GM19455 (cell line): ENCODE measurements around the gene PNO1.
"Not testable (repeated sequence)": the region's sequence is repeated elsewhere in the genome, so short reads cannot be mapped to it uniquely, and the experiment has no call there.

Source experiments
- ATAC-seq: cut with Tn5 transposase; IDR thresholded peaks from one replicate; pipeline ENCODE4 v1.9.1; 2021; ENCODE audit not compliant: unreplicated experiment

Gene PNO1

GRCh38 chr2:68156419-68156818 lies 1.3 kb upstream of the PNO1 start:
- ATAC-seq = no peak

- ATAC-seq = peak; percentile 28
Measured at GRCh38 chr2:68157002-68157401, 686 bp upstream of the PNO1 start.

- ATAC-seq = no peak
Measured at GRCh38 chr2:68158134-68158447, 403 bp downstream of the PNO1 start.

GRCh38 chr2:68163641-68164040 lies 6.0 kb downstream of the PNO1 start:
- ATAC-seq = no peak

- no peak for ATAC-seq
Measured at GRCh38 chr2:68167186-68167585, 9.5 kb downstream of the PNO1 start.

- ATAC-seq = no peak
Measured at GRCh38 chr2:68169308-68169707, 11.6 kb downstream of the PNO1 start.

GRCh38 chr2:68171146-68171545 lies 13.5 kb downstream of the PNO1 start:
- no peak for ATAC-seq

GRCh38 chr2:68171684-68172083 lies 14.0 kb downstream of the PNO1 start:
- no peak for ATAC-seq

GRCh38 chr2:68172521-68172920 lies 14.8 kb downstream of the PNO1 start:
- ATAC-seq = no peak

- ATAC-seq = no peak
Measured at GRCh38 chr2:68172990-68173700, 15.5 kb downstream of the PNO1 start.

GRCh38 chr2:68175210-68175609 lies 17.5 kb downstream of the PNO1 start:
- not testable (repeated sequence) for ATAC-seq

GRCh38 chr2:68176657-68177056 lies 19.0 kb downstream of the PNO1 start:
- ATAC-seq = no peak

GRCh38 chr2:68177541-68177940 lies 19.9 kb downstream of the PNO1 start:
- no peak for ATAC-seq

- ATAC-seq = no peak
Measured at GRCh38 chr2:68178432-68178831, 20.7 kb downstream of the PNO1 start.

GRCh38 chr2:68178954-68179627 lies 21.4 kb downstream of the PNO1 start:
- no peak for ATAC-seq

GRCh38 chr2:68182902-68183301 lies 25.2 kb downstream of the PNO1 start:
- no peak for ATAC-seq

- ATAC-seq = no peak
Measured at GRCh38 chr2:68185541-68186164, 28.0 kb downstream of the PNO1 start.

GRCh38 chr2:68187329-68187728 lies 29.6 kb downstream of the PNO1 start:
- no peak for ATAC-seq

GRCh38 chr2:68188831-68189230 lies 31.1 kb downstream of the PNO1 start:
- no peak for ATAC-seq

- no peak for ATAC-seq
Measured at GRCh38 chr2:68189991-68190784, 32.5 kb downstream of the PNO1 start.

- ATAC-seq = no peak
Measured at GRCh38 chr2:68190991-68191731, 33.5 kb downstream of the PNO1 start.
